Activated T-helper 1 cell treated with anti-CD3 and anti-CD28 coated beads, Interleukin-12 subunit alpha, Interleukin-12 subunit beta, Interleukin-2, Interleukin-4 antibody, amounts not matched to agents 30 ng/mL and 10 ng/mL and 1 ng/mL, durations not matched to agents 14 hours and 24 hours and 36 hours (primary cell): ENCODE measurements around the gene DOK6. TPM values are rescaled to one million over a fixed set of nuclear protein-coding genes. Genes with fewer than 3 reads are reported as not detected.
"Not testable (repeated sequence)": the region's sequence is repeated elsewhere in the genome, so short reads cannot be mapped to it uniquely, and the experiment has no call there.

Source experiments
- DNase-seq: peaks from one replicate; pipeline ENCODE4 v3.0.0; 2021; ENCODE audit warnings: low spot score
- H3K27ac Mint-ChIP-seq: one replicate; pipeline ENCODE4 v1.8.0; 2021; ENCODE audit warnings: mild to moderate bottlenecking, mixed read lengths
- H3K27me3 Mint-ChIP-seq: one replicate; pipeline ENCODE4 v1.8.0; 2022; ENCODE audit warnings: mild to moderate bottlenecking, moderate library complexity, mixed read lengths; ENCODE audit not compliant: insufficient read depth
- H3K36me3 Mint-ChIP-seq: one replicate; pipeline ENCODE4 v1.8.0; 2021; ENCODE audit warnings: low read depth, mixed read lengths
- H3K4me1 Mint-ChIP-seq: one replicate; pipeline ENCODE4 v1.8.0; 2021; ENCODE audit warnings: low read depth, mixed read lengths
- H3K4me3 Mint-ChIP-seq: one replicate; pipeline ENCODE4 v1.8.0; 2021; ENCODE audit warnings: mild to moderate bottlenecking, moderate library complexity, mixed read lengths
- H3K9me3 Mint-ChIP-seq: one replicate; pipeline ENCODE4 v1.8.0; 2021; ENCODE audit warnings: mixed read lengths
- intact Hi-C: fragments of 100-400 bp; cut with micrococcal nuclease; formaldehyde crosslinking; loops from one replicate; pipeline ENCODE4 v1.15.1; 2024
- total RNA-seq: library from RNA; stranded (reverse); gene quantifications from 2 replicates; pipeline ENCODE4 v1.2.3, GENCODE V29; 2022

DOK6 gene
- total RNA-seq, 1 donor from 2014 or later: not detected

DNA sequence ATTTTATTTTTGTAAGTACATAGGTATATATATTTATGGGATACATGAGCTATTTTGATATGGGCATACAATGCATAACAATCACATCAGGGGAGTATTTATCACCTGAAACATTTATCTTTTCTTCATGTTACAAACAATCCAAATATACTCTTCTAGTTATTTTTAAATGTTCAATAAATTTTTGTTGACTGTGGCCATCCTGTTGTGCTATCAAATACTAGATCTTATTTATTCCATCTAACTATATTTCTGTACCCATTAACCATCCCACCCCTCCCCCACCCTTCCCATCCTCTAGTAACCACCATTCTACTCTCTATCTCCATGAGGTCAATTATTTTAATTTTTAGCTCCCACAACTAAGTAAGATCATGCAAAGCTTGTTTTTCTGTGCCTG is 390.0 kb downstream of the DOK6 start:
- Mint-ChIP-seq H3K4me3 (no peak overlapping the region), H3K36me3 (no peaks in the 10 kb centered on the region), H3K4me1 (no peaks in the 10 kb centered on the region), H3K27me3 (no peaks in the 10 kb centered on the region), H3K9me3 (no peaks in the 10 kb centered on the region), H3K27ac (no peak overlapping the region)
- no peak for DNase-seq
- intact Hi-C loops: no loop called here

- no peak overlapping the region for H3K27ac Mint-ChIP-seq
- no peaks in the 10 kb centered on the region for H3K9me3 Mint-ChIP-seq
- H3K4me1 Mint-ChIP-seq: no peaks in the 10 kb centered on the region
- H3K36me3 Mint-ChIP-seq: no peaks in the 10 kb centered on the region
- DNase-seq: no peak
- intact Hi-C loops: no loop called here
- H3K27me3 Mint-ChIP-seq: no peaks in the 10 kb centered on the region
- H3K4me3 Mint-ChIP-seq: no peak overlapping the region
Observed at GRCh38 chr18:69795791-69796190, 395.1 kb downstream of the DOK6 start.

GRCh38 chr18:69804776-69805501 is 404.3 kb downstream of the DOK6 start:
- DNase-seq: no peak
- H3K36me3 Mint-ChIP-seq: no peaks in the 10 kb centered on the region
- H3K9me3 Mint-ChIP-seq: no peaks in the 10 kb centered on the region
- H3K27ac Mint-ChIP-seq: no peak overlapping the region
- intact Hi-C loops: no loop called here
- no peak overlapping the region for H3K4me3 Mint-ChIP-seq
- no peaks in the 10 kb centered on the region for H3K4me1 Mint-ChIP-seq
- H3K27me3 Mint-ChIP-seq: no peaks in the 10 kb centered on the region

DNA sequence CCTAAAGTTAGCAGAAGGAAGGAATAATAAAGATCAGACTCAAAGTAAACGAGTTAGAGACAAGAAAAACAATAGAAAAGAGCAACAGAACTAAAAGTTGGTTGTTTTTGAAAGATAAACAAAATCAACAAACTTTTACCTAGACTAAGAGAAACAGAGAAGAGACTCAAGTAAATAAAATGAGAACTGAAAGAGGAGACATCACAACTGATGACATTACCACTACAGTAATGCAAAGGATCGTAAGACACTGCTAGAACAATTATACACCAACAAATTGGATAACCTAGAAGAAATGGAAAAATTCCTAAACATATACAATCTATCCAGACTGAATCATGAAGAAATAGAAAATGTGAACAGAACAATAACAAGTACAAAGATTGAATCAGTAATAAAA is 407.7 kb downstream of the DOK6 start:
- H3K27me3 Mint-ChIP-seq: no peaks in the 10 kb centered on the region
- no peak for DNase-seq
- no peaks in the 10 kb centered on the region for H3K4me1 Mint-ChIP-seq
- H3K4me3 Mint-ChIP-seq: no peak overlapping the region
- intact Hi-C loops: no loop called here
- no peak overlapping the region for H3K27ac Mint-ChIP-seq
- peaks cover 3% of the 10 kb centered on the region for H3K36me3 Mint-ChIP-seq
- no peaks in the 10 kb centered on the region for H3K9me3 Mint-ChIP-seq

GRCh38 chr18:69813559-69813958 is 412.9 kb downstream of the DOK6 start:
- H3K27me3 Mint-ChIP-seq: no peaks in the 10 kb centered on the region

GRCh38 chr18:69814861-69815385 is 414.2 kb downstream of the DOK6 start:
- Mint-ChIP-seq H3K27me3 (no peaks in the 10 kb centered on the region), H3K4me3 (no peak overlapping the region), H3K4me1 (no peaks in the 10 kb centered on the region), H3K9me3 (peaks cover 1% of the 10 kb centered on the region), H3K27ac (no peak overlapping the region), H3K36me3 (peaks cover 9% of the 10 kb centered on the region)
- intact Hi-C loops: no loop called here
- no peak for DNase-seq

More at GRCh38 chr18:69813559-69813958, 412.9 kb downstream of the DOK6 start:
- DNase-seq: no peak
- Mint-ChIP-seq H3K4me3 (no peak overlapping the region), H3K36me3 (peaks cover 6% of the 10 kb centered on the region), H3K27ac (no peak overlapping the region), H3K9me3 (no peaks in the 10 kb centered on the region), H3K4me1 (no peaks in the 10 kb centered on the region)
- intact Hi-C loops: no loop called here

DNA sequence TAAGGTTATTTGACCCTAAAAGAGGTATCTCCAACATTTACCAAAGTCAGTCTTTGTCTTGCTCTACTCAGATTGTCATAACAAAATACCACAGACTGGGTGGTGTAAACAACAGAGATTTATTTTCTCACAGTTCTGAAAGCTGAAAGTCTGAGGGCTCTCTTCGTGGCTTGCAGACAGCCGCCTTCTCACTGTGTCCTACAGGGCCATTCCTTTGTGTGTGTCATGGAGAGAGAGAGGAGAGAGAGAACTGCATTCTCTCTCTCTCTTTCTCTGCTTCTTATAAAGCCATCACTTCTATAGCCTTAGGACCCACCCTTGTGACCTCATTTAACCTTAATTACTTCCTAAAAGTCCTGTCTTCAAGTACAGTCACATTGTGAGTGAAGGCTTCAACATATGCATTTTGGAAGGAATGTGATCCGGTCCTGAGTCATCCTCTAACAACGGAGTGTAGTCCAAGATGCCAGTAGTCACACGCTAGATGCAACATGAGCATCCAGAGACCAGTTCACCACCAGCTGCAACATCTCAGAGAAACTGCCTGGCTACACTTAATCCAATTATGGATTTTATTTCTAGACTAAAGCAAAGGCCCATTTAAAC is 416.8 kb downstream of the DOK6 start:
- intact Hi-C loops: no loop called here
- Mint-ChIP-seq H3K36me3 (peaks cover 10% of the 10 kb centered on the region), H3K9me3 (peaks cover 9% of the 10 kb centered on the region), H3K27me3 (no peaks in the 10 kb centered on the region), H3K27ac (no peak overlapping the region), H3K4me3 (no peak overlapping the region), H3K4me1 (no peaks in the 10 kb centered on the region)
- no peak for DNase-seq

DNA sequence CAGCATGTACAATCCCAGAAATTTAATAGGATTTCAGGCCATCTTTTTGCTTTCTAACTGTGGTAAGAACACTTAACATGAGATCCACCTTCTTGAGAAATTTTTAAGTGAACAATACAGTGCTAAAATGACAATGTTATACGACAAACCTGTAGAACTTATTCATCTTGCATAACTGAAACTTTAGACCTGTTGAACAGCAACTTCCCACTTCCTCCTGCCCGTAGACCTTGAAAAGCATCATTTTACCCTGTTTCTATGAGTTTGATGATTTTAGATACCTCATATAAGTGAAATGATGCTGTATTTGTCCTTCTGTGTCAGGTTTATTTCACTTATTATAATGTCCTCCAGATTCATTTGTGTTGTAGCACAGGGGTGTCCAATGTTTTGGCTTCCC is 418.8 kb downstream of the DOK6 start:
- Mint-ChIP-seq H3K4me3 (no peak overlapping the region), H3K36me3 (peaks cover 13% of the 10 kb centered on the region), H3K9me3 (peaks cover 9% of the 10 kb centered on the region), H3K27me3 (no peaks in the 10 kb centered on the region), H3K4me1 (no peaks in the 10 kb centered on the region), H3K27ac (no peak overlapping the region)
- intact Hi-C loops: no loop called here
- DNase-seq: no peak

DNA sequence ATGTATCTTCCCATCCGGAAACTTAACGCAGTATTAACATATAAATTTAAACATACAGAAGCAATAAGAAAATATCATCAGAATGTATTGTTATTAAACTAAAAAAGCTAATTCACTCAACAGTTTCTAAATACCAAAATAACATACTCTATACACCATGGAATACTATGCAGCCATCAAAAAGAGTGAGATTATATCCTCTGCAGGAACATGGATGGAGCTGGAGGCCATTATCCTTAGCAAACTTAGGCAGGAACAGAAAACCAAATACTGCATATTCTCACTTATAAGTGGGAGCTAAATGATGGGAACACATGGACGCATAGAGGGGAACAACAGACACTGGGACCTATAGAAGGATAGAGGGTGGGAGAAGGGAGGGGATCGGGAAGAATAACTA is 419.9 kb downstream of the DOK6 start:
- H3K4me3 Mint-ChIP-seq: no peak overlapping the region
- H3K36me3 Mint-ChIP-seq: peaks cover 13% of the 10 kb centered on the region
- no peaks in the 10 kb centered on the region for H3K4me1 Mint-ChIP-seq
- H3K27ac Mint-ChIP-seq: no peak overlapping the region
- H3K27me3 Mint-ChIP-seq: no peaks in the 10 kb centered on the region
- peaks cover 9% of the 10 kb centered on the region for H3K9me3 Mint-ChIP-seq
- DNase-seq: no peak
- intact Hi-C loops: no loop called here

GRCh38 chr18:69830189-69830588 is 429.5 kb downstream of the DOK6 start:
- no peaks in the 10 kb centered on the region for H3K4me1 Mint-ChIP-seq
- H3K36me3 Mint-ChIP-seq: peaks cover 17% of the 10 kb centered on the region
- no peak overlapping the region for H3K27ac Mint-ChIP-seq
- no peaks in the 10 kb centered on the region for H3K9me3 Mint-ChIP-seq
- no peak for DNase-seq
- H3K4me3 Mint-ChIP-seq: no peak overlapping the region
- H3K27me3 Mint-ChIP-seq: no peaks in the 10 kb centered on the region
- intact Hi-C loops: no loop called here

DNA sequence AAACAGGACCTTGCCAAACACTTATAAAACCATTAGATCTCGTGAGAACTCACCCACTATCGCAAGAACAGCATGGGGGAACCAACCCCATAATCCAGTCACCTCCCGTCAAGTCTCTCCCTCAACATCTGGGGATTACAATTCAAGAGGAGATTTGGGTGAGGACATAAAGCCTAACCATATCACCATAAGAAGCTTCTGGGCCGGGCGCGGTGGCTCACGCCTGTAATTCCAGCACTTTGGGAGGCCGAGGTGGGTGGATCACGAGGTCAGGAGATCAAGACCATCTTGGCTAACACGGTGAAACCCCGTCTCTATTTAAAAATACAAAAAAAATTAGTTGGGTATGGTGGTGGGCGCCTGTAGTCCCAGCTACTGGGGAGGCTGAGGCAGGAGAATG is 434.3 kb downstream of the DOK6 start:
- intact Hi-C loops, H3K9me3 Mint-ChIP-seq, H3K4me1 Mint-ChIP-seq, H3K4me3 Mint-ChIP-seq, H3K27ac Mint-ChIP-seq, H3K27me3 Mint-ChIP-seq, DNase-seq: not testable (repeated sequence)
- H3K36me3 Mint-ChIP-seq: peaks cover 15% of the 10 kb centered on the region

DNA sequence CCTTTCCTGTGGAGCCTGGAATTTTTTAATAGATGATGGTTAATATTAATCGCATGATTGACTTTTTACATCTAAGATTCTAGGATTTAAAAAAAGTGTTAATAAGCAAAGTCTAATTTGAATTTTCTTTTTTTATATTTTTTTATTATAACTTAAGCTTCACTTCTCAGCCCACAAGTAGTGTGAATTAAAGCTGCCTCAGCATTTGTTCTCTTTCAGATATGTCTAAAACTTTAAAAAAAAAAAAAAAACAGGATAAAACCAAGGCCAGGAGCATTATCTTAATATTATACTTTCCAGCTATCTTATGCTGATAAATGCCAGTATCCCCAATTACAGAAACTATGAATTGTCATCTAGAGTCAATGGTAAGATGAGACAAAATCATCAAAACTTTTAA is 437.3 kb downstream of the DOK6 start:
- Mint-ChIP-seq H3K4me1 (no peaks in the 10 kb centered on the region), H3K27ac (no peak overlapping the region), H3K9me3 (no peaks in the 10 kb centered on the region), H3K4me3 (no peak overlapping the region), H3K36me3 (peaks cover 1% of the 10 kb centered on the region), H3K27me3 (no peaks in the 10 kb centered on the region)
- intact Hi-C loops: no loop called here
- no peak for DNase-seq

GRCh38 chr18:69838620-69839411 is 438.1 kb downstream of the DOK6 start:
- no peak overlapping the region for H3K4me3 Mint-ChIP-seq
- no peak for DNase-seq
- no peak overlapping the region for H3K27ac Mint-ChIP-seq
- H3K9me3 Mint-ChIP-seq: no peaks in the 10 kb centered on the region
- intact Hi-C loops: no loop called here
- peaks cover 2% of the 10 kb centered on the region for H3K27me3 Mint-ChIP-seq
- H3K36me3 Mint-ChIP-seq: peaks cover 1% of the 10 kb centered on the region
- no peaks in the 10 kb centered on the region for H3K4me1 Mint-ChIP-seq
